ENCODE results near the gene TTBK1.

TTBK1 gene

GRCh38 chr6:43221046-43221972 is 22.0 kb upstream of the TTBK1 start:
- 95% methylated on average over 17 of the region's 20 CpGs for WGBS (ENCODE audit: insufficient coverage)
- ChIA-PET CTCF (interaction anchor here (0.8 to 1.8 kb wide), 6 partner anchors 8 to 30 kb away, joined by 3 to 8 read pairs (median 4); partner anchors contain the start of gene DNPH1), POLR2A (no interaction called here)
- DNase-seq, result no peak
- Histone ChIP-seq H3K36me3 (ENCODE audit: control insufficient read depth in 4 of 4, insufficient read depth in 4 of 4, low read length in 3 of 4) (peaks cover 13 to 57% (median 37%) of the 10 kb centered on the region in 4 experiments), H3K27me3 (replicated peaks in 2 of 5; ENCODE audit: control insufficient read depth in 4 of 5, insufficient read depth in 5 of 5, low read length in 4 of 5) (no peaks in the 10 kb centered on the region), H3K4me1 (ENCODE audit: control extremely low read depth in 1 of 4, control insufficient read depth in 4 of 4, insufficient read depth in 4 of 4, low read length in 3 of 4) (peaks cover 0 to 24% (median 20%) of the 10 kb centered on the region in 4 experiments), H3K9me3 (ENCODE audit: control extremely low read depth in 1 of 5, control insufficient read depth in 4 of 5, insufficient read depth in 2 of 5, low read depth in 1 of 5, low read length in 4 of 5) (no peaks in the 10 kb centered on the region), H3K4me3 (ENCODE audit: control insufficient read depth in 1 of 7, extremely low read depth in 1 of 7, insufficient read depth in 4 of 7, low read depth in 2 of 7, low read length in 6 of 7) (no peak overlapping the region), H3K27ac (ENCODE audit: insufficient read depth in 1 of 2, low read depth in 1 of 2, low read length in 2 of 2, poor library complexity in 1 of 2, severe bottlenecking in 2 of 2) (no peak overlapping the region)

GRCh38 chr6:43222418-43223059 is 20.7 kb upstream of the TTBK1 start:
- 100% methylated on average over 8 of the region's 15 CpGs for WGBS (ENCODE audit: insufficient coverage)
- DNase-seq, result no peak
- no peak overlapping the region for H3K27ac ChIP-seq (ENCODE audit: insufficient read depth in 1 of 2, low read depth in 1 of 2, low read length in 2 of 2, poor library complexity in 1 of 2, severe bottlenecking in 2 of 2)
- no peaks in the 10 kb centered on the region for H3K9me3 ChIP-seq (ENCODE audit: control extremely low read depth in 1 of 5, control insufficient read depth in 4 of 5, insufficient read depth in 2 of 5, low read depth in 1 of 5, low read length in 4 of 5)
- no peaks in the 10 kb centered on the region for H3K27me3 ChIP-seq (replicated peaks in 2 of 5; ENCODE audit: control insufficient read depth in 4 of 5, insufficient read depth in 5 of 5, low read length in 4 of 5)
- peaks cover 0 to 24% (median 22%) of the 10 kb centered on the region in 4 experiments for H3K4me1 ChIP-seq (ENCODE audit: control extremely low read depth in 1 of 4, control insufficient read depth in 4 of 4, insufficient read depth in 4 of 4, low read length in 3 of 4)
- ChIA-PET CTCF (interaction anchor here (0.6 to 1.0 kb wide), 2 partner anchors 31 to 51 kb away, joined by 3 to 4 read pairs; no protein-coding TSS in a partner anchor), POLR2A (no interaction called here)
- H3K4me3 ChIP-seq (ENCODE audit: control insufficient read depth in 1 of 7, extremely low read depth in 1 of 7, insufficient read depth in 4 of 7, low read depth in 2 of 7, low read length in 6 of 7), result no peak overlapping the region
- H3K36me3 ChIP-seq (ENCODE audit: control insufficient read depth in 4 of 4, insufficient read depth in 4 of 4, low read length in 3 of 4), result peaks cover 5 to 55% (median 29%) of the 10 kb centered on the region in 4 experiments

GRCh38 chr6:43223175-43223574 is 20.1 kb upstream of the TTBK1 start:
- CTCF ChIA-PET, result interaction anchor here (0.6 to 1.1 kb wide), 3 partner anchors 15 to 51 kb away, joined by 3 to 4 read pairs (median 4); no protein-coding TSS in a partner anchor
- POLR2A ChIA-PET, result no interaction called here
- DNase-seq, result no peak
- Histone ChIP-seq H3K36me3 (ENCODE audit: control insufficient read depth in 4 of 4, insufficient read depth in 4 of 4, low read length in 3 of 4) (peaks cover 5 to 55% (median 29%) of the 10 kb centered on the region in 4 experiments), H3K4me1 (ENCODE audit: control extremely low read depth in 1 of 4, control insufficient read depth in 4 of 4, insufficient read depth in 4 of 4, low read length in 3 of 4) (peaks cover 0 to 27% (median 25%) of the 10 kb centered on the region in 4 experiments), H3K9me3 (ENCODE audit: control extremely low read depth in 1 of 5, control insufficient read depth in 4 of 5, insufficient read depth in 2 of 5, low read depth in 1 of 5, low read length in 4 of 5) (no peaks in the 10 kb centered on the region), H3K27me3 (replicated peaks in 2 of 5; ENCODE audit: control insufficient read depth in 4 of 5, insufficient read depth in 5 of 5, low read length in 4 of 5) (no peaks in the 10 kb centered on the region), H3K4me3 (ENCODE audit: control insufficient read depth in 1 of 7, extremely low read depth in 1 of 7, insufficient read depth in 4 of 7, low read depth in 2 of 7, low read length in 6 of 7) (no peak overlapping the region), H3K27ac (ENCODE audit: insufficient read depth in 1 of 2, low read depth in 1 of 2, low read length in 2 of 2, poor library complexity in 1 of 2, severe bottlenecking in 2 of 2) (peak overlapping the region; percentile 85 to 88)
- WGBS (ENCODE audit: insufficient coverage), result over 99% methylated on average over 14 of the region's 14 CpGs

GRCh38 chr6:43226192-43226851 is 17.0 kb upstream of the TTBK1 start:
- Histone ChIP-seq H3K9me3 (ENCODE audit: control extremely low read depth in 1 of 5, control insufficient read depth in 4 of 5, insufficient read depth in 2 of 5, low read depth in 1 of 5, low read length in 4 of 5) (no peaks in the 10 kb centered on the region), H3K4me3 (ENCODE audit: control insufficient read depth in 1 of 7, extremely low read depth in 1 of 7, insufficient read depth in 4 of 7, low read depth in 2 of 7, low read length in 6 of 7) (no peak overlapping the region), H3K27ac (ENCODE audit: insufficient read depth in 1 of 2, low read depth in 1 of 2, low read length in 2 of 2, poor library complexity in 1 of 2, severe bottlenecking in 2 of 2) (no peak overlapping the region), H3K4me1 (ENCODE audit: control extremely low read depth in 1 of 4, control insufficient read depth in 4 of 4, insufficient read depth in 4 of 4, low read length in 3 of 4) (peaks cover 0 to 37% (median 31%) of the 10 kb centered on the region in 4 experiments), H3K36me3 (ENCODE audit: control insufficient read depth in 4 of 4, insufficient read depth in 4 of 4, low read length in 3 of 4) (peaks cover 2 to 36% (median 16%) of the 10 kb centered on the region in 4 experiments), H3K27me3 (replicated peaks in 2 of 5; ENCODE audit: control insufficient read depth in 4 of 5, insufficient read depth in 5 of 5, low read length in 4 of 5) (peaks cover 0 to 2% (median 0%) of the 10 kb centered on the region in 5 experiments)
- peak; percentile 34 to 83 (median 71) for DNase-seq
- POLR2A ChIA-PET, result no interaction called here
- 85% methylated on average over 9 of the region's 11 CpGs for WGBS (ENCODE audit: insufficient coverage)
- CTCF ChIA-PET, result no interaction called here

GRCh38 chr6:43228951-43229802 is 14.1 kb upstream of the TTBK1 start, which contains the start of gene DNPH1:
Gene DNPH1, minus strand, starts transcription at chr6:43229481. Its CDS starts 25 bp downstream, at chr6:43229456.
- Histone ChIP-seq H3K4me1 (ENCODE audit: control extremely low read depth in 1 of 4, control insufficient read depth in 4 of 4, insufficient read depth in 4 of 4, low read length in 3 of 4) (peaks cover 0 to 30% (median 26%) of the 10 kb centered on the region in 4 experiments), H3K36me3 (ENCODE audit: control insufficient read depth in 4 of 4, insufficient read depth in 4 of 4, low read length in 3 of 4) (peaks cover 0 to 13% (median 0%) of the 10 kb centered on the region in 4 experiments), H3K4me3 (ENCODE audit: control insufficient read depth in 1 of 7, extremely low read depth in 1 of 7, insufficient read depth in 4 of 7, low read depth in 2 of 7, low read length in 6 of 7) (peak within 1 kb of the TSS; percentile 61 to 85 (median 71)), H3K27ac (ENCODE audit: insufficient read depth in 1 of 2, low read depth in 1 of 2, low read length in 2 of 2, poor library complexity in 1 of 2, severe bottlenecking in 2 of 2) (peak within 1 kb of the TSS in 1 of 2 experiments; percentile 34), H3K9me3 (ENCODE audit: control extremely low read depth in 1 of 5, control insufficient read depth in 4 of 5, insufficient read depth in 2 of 5, low read depth in 1 of 5, low read length in 4 of 5) (no peaks in the 10 kb centered on the region), H3K27me3 (replicated peaks in 2 of 5; ENCODE audit: control insufficient read depth in 4 of 5, insufficient read depth in 5 of 5, low read length in 4 of 5) (peaks cover 0 to 2% (median 0%) of the 10 kb centered on the region in 5 experiments)
- ChIA-PET POLR2A (interaction anchor here (1.0 kb wide), 1 partner anchor 41 kb away, joined by 4 read pairs; no protein-coding TSS in a partner anchor), CTCF (interaction anchor here (0.5 to 2.2 kb wide), 24 partner anchors 8 to 568 kb away, joined by 3 to 16 read pairs (median 4); partner anchors contain the start of genes CRIP3, SRF and TTBK1)
- 2% methylated on average over 80 of the region's 82 CpGs for WGBS (ENCODE audit: insufficient coverage)
- DNase-seq, result peak; percentile 60 to 73 (median 69)
